Measurements from ENCODE around the gene TMEM260. TPM values are rescaled to one million over a fixed set of nuclear protein-coding genes. Genes with fewer than 3 reads are reported as not detected.
A peak's percentile ranks its signal among the peaks of the same experiment; 100 is the strongest.

Gene TMEM260
- total and polyA plus RNA-seq, 2 experiments from 2014 or later, result 13.3 to 22.9 TPM

GRCh38 chr14:56555921-56556570 is 23.6 kb upstream of the TMEM260 start:
- ATAC-seq, result peak; percentile 82
- no peaks in the 10 kb centered on the region for H3K9me2 ChIP-seq (ENCODE audit: insufficient read depth)
- no peaks in the 10 kb centered on the region for H4K20me1 ChIP-seq (replicated peaks; ENCODE audit: insufficient read depth)
- Mint-ChIP-seq H3K27ac (peak overlapping the region; percentile 62), H3K9me3 (no peaks in the 10 kb centered on the region), H3K4me3 (no peak overlapping the region), H3K36me3 (ENCODE audit: low read depth) (no peaks in the 10 kb centered on the region), H3K4me1 (peaks cover 25% of the 10 kb centered on the region), H3K27me3 (ENCODE audit: insufficient read depth, low read depth, poor library complexity) (no peaks in the 10 kb centered on the region)
- peak overlapping the region; percentile 0; the same call in 1 of the 2 replicates for H2AFZ ChIP-seq
- no peaks in the 10 kb centered on the region; the same call in 1 of the 2 replicates for H3K4me1 ChIP-seq (ENCODE audit: insufficient read depth)
- no peak overlapping the region for H3K4me3 ChIP-seq
- H3K4me2 ChIP-seq, result no peak overlapping the region
- H3K27me3 ChIP-seq (ENCODE audit: insufficient read depth), result no peaks in the 10 kb centered on the region
- H3K79me2 ChIP-seq (replicated peaks; ENCODE audit: insufficient read depth), result no peaks in the 10 kb centered on the region
- TF ChIP-seq EZH2phosphoT487 (IDR thresholded peaks at IDR 0.05; ENCODE audit: unreplicated experiment) (no peak), CTCF (conservative IDR thresholded peaks at IDR 0.05; ENCODE audit: low read depth in 2 of 2) (peak; percentile 82 to 87), REST (IDR thresholded peaks at IDR 0.05; ENCODE audit: unreplicated experiment) (no peak), ETS1 (IDR thresholded peaks at IDR 0.05) (no peak), ZNF462 (CRISPR knock-in tag; IDR thresholded peaks at IDR 0.05) (no peak)
- no peaks in the 10 kb centered on the region for H3F3A ChIP-seq (replicated peaks; ENCODE audit: low read depth)
- H3K27ac ChIP-seq (ENCODE audit: low read depth), result no peak overlapping the region
- H3K36me3 ChIP-seq (ENCODE audit: insufficient read depth), result no peaks in the 10 kb centered on the region
- DNase-seq (ENCODE audit: low spot score), result peak; percentile 79
